Neural cell (in vitro differentiated cells): Measurements from ENCODE around the gene BNIP5. TPM values are rescaled to one million over a fixed set of nuclear protein-coding genes. Genes with fewer than 3 reads are reported as not detected.

Source experiments
- H2AFZ ChIP-seq: fragments of 200-600, 300-800 bp; sonication (generic), shearing (Covaris generic); 2 replicates; pipeline ENCODE4 v1.6.0; 2014; ENCODE audit warnings: low read depth, mild to moderate bottlenecking, antibody characterized with exemption, low read length, moderate library complexity
- H3F3A ChIP-seq: fragments of 200-600 bp; shearing (Covaris generic); 2 replicates; pipeline ENCODE4 v1.6.1; 2016; ENCODE audit warnings: mild to moderate bottlenecking, moderate library complexity, mixed read lengths, antibody characterized with exemption, low read length; ENCODE audit not compliant: insufficient read depth, poor library complexity, severe bottlenecking
- H3K27ac ChIP-seq: fragments of 200-600, 300-800 bp; sonication (generic), shearing (Covaris generic); 2 replicates; pipeline ENCODE4 v1.5.1; 2014; ENCODE audit warnings: mild to moderate bottlenecking, low read length, moderate library complexity
- H3K27me3 ChIP-seq: fragments of 300-800, 200-600 bp; sonication (generic), shearing (Covaris generic); 2 replicates; pipeline ENCODE4 v1.6.0; 2014; ENCODE audit warnings: mild to moderate bottlenecking, low read depth, low read length, moderate library complexity; ENCODE audit not compliant: insufficient read depth
- H3K36me3 ChIP-seq: fragments of 300-800, 200-600 bp; sonication (generic), shearing (Covaris generic); 2 replicates; pipeline ENCODE4 v1.5.1; 2014; ENCODE audit warnings: mild to moderate bottlenecking, antibody characterized with exemption, low read length, moderate library complexity; ENCODE audit not compliant: insufficient read depth
- H3K4me2 ChIP-seq: fragments of 300-800, 200-600 bp; sonication (generic), shearing (Covaris generic); 2 replicates; pipeline ENCODE4 v1.6.0; 2014; ENCODE audit warnings: mild to moderate bottlenecking, low read length
- H3K4me3 ChIP-seq: fragments of 300-800, 200-600 bp; sonication (generic), shearing (Covaris generic); 2 replicates; pipeline ENCODE4 v1.5.1; 2014; ENCODE audit warnings: mild to moderate bottlenecking, low read length, moderate library complexity
- H3K79me2 ChIP-seq: fragments of 200-600 bp; shearing (Covaris generic); replicated peaks from 2 replicates; pipeline ENCODE4 v1.6.0; 2014; ENCODE audit warnings: mild to moderate bottlenecking, low read length, moderate library complexity; ENCODE audit not compliant: insufficient read depth
- H3K9ac ChIP-seq: fragments of 300-800, 200-600 bp; sonication (generic), shearing (Covaris generic); 2 replicates; pipeline ENCODE4 v1.6.1; 2016; ENCODE audit warnings: mild to moderate bottlenecking, low read length, mixed read lengths
- H3K9me2 ChIP-seq: fragments of 200-600 bp; shearing (Covaris generic); 2 replicates; pipeline ENCODE4 v1.6.1; 2016; ENCODE audit warnings: mild to moderate bottlenecking, low read length, mixed read lengths; ENCODE audit not compliant: insufficient read depth
- H3K9me3 ChIP-seq: fragments of 200-600, 300-800 bp; sonication (generic), shearing (Covaris generic); 2 replicates; pipeline ENCODE4 v1.6.1; 2016; ENCODE audit warnings: mild to moderate bottlenecking, mixed run types, low read length, moderate library complexity, mixed read lengths
- H4K20me1 ChIP-seq: fragments of 200-600 bp; shearing (Covaris generic); 2 replicates; pipeline ENCODE4 v1.6.1; 2016; ENCODE audit warnings: mild to moderate bottlenecking, mixed run types; ENCODE audit not compliant: insufficient read depth
- CTCF ChIP-seq: fragments of 450-650 bp; IDR thresholded peaks from 2 replicates; pipeline ENCODE4 v1.5.1; 2014; ENCODE audit warnings: antibody characterized with exemption, mild to moderate bottlenecking, moderate library complexity; ENCODE audit not compliant: poor library complexity, severe bottlenecking
- EP300 ChIP-seq: fragments of 450-650 bp; conservative IDR thresholded peaks from 2 replicates; pipeline ENCODE4 v1.6.1; 2014; ENCODE audit warnings: antibody characterized with exemption, mild to moderate bottlenecking, moderate library complexity; ENCODE audit not compliant: poor library complexity, severe bottlenecking
- EZH2 ChIP-seq: fragments of 200-600, 300-800 bp; shearing (Covaris generic), sonication (generic); IDR thresholded peaks from 2 replicates; pipeline ENCODE4 v1.6.1; 2014; ENCODE audit warnings: antibody characterized with exemption, low read length, borderline replicate concordance, mild to moderate bottlenecking; ENCODE audit not compliant: insufficient read depth, poor library complexity, severe bottlenecking
- MXI1 ChIP-seq: fragments of 450-650 bp; conservative IDR thresholded peaks from 2 replicates; pipeline ENCODE4 v1.6.1; 2014; ENCODE audit warnings: antibody characterized with exemption, mild to moderate bottlenecking; ENCODE audit not compliant: poor library complexity, severe bottlenecking
- POLR2AphosphoS5 ChIP-seq: IDR thresholded peaks from 2 replicates; pipeline ENCODE4 v1.6.1; 2012
- RAD21 ChIP-seq: fragments of 450-650 bp; conservative IDR thresholded peaks from 2 replicates; pipeline ENCODE4 v1.6.1; 2014; ENCODE audit warnings: antibody characterized with exemption, mild to moderate bottlenecking, moderate library complexity
- REST ChIP-seq: IDR thresholded peaks from 2 replicates; pipeline ENCODE4 v1.6.1; 2012; ENCODE audit warnings: borderline replicate concordance
- SMC3 ChIP-seq: fragments of 450-650 bp; conservative IDR thresholded peaks from 2 replicates; pipeline ENCODE4 v1.6.1; 2014; ENCODE audit warnings: antibody characterized with exemption, mild to moderate bottlenecking, moderate library complexity; ENCODE audit not compliant: poor library complexity
- TAF1 ChIP-seq: IDR thresholded peaks from 2 replicates; pipeline ENCODE4 v1.6.1; 2012; ENCODE audit warnings: low read depth
- polyA minus RNA-seq: library from RNA; depleted of rRNA, polyadenylated mRNA; stranded (reverse); fragments of >200 nt; gene quantifications from 2 replicates; pipeline ENCODE4 v1.2.3, GENCODE V29; 2014
- polyA plus RNA-seq: library from polyadenylated mRNA; depleted of rRNA; stranded (reverse); fragments of >200 nt; gene quantifications from 2 replicates; pipeline ENCODE4 v1.2.3, GENCODE V29; 2014

The BNIP5 gene, protein sequence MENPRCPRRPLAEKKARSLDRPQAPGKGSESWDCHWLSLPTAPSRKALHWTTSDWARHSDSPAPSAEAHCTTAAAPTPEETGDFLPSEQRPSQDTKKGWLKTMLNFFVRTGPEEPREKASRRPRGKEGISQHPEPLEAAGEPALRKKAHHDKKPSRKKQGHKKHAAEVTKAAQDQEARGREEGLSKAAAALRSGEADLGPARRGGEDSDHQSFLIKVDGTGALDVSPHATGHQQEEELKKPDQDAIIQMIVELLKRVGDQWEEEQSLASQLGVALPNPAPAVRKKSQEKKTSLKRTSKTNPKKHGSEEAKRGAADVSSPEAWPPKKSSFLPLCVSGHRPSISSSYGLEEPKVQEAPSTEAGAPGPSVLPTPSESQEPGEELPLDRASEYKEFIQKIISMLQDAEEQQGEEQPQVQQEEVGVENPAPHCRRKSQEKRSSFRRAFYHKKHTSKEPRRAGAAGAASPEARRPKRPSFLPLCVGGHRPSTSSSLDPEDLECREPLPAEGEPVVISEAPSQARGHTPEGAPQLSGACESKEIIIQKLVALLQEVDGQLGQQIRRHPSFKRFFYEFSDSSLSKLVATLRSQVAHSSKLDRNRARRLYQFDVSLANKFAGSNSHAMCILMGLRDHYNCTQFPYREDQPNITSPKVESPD
- polyA plus RNA-seq (not detected in 2 replicates), polyA minus RNA-seq (not detected in 2 replicates)

DNA sequence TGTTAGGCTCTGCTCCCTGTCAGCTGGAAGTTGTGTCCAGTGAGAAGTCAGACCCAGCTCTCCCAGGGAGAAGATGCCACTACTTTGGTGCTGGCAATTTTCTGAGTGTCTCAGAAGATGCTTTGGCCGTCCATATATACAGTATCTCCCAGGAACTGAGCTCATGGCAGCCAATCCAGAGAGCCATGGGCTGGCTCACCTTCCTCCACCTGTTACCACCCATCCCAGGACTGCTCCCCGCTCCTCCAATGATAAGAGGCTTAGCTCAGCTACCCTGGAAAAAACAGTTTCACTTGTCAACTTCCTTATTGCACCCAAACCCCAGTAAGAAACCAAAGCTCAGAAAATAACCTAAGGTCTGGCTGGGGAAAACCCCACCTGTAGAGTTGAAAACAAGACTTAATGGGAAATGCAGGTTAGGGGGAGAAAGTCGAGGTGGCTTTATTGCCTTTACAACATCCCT is at the start of gene BNIP5:
Gene BNIP5, minus strand, starts transcription at position 110 of the 463 bp plus-strand sequence. CDS start 6,198 bp downstream, outside the sequence.
- Histone ChIP-seq H4K20me1 (no peaks in the 10 kb centered on the region), H3K27me3 (no peaks in the 10 kb centered on the region), H3K4me3 (no peak within 1 kb of the TSS), H3K36me3 (no peaks in the 10 kb centered on the region), H3K9me3 (no peaks in the 10 kb centered on the region), H3F3A (no peaks in the 10 kb centered on the region), H3K27ac (no peak within 1 kb of the TSS), H2AFZ (no peak within 1 kb of the TSS), H3K9ac (no peak within 1 kb of the TSS), H3K4me2 (no peak within 1 kb of the TSS), H3K9me2 (no peaks in the 10 kb centered on the region), H3K79me2 (no peaks in the 10 kb centered on the region)
- TF ChIP-seq TAF1 (no peak), RAD21 (no peak)

DNA sequence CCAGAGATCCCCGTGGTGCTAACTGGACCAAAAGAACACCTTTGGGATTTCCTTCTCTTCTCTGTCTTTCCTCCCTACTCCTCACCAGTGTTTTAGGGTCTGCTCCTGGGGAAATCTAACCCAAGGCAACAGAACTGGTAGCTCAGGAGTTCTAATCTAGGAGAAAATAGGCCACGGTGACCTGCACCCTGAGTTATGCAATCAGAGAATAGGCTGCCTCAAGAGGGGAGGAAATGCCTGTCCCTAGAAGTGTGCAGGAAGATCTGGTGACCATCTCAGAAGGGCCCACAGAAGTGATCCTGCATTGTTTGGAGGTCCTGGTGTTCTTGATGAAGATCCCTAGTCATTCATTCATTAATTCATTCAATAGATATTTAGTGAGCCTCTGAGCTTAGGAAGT is 47.4 kb upstream of the BNIP5 start:
- Histone ChIP-seq H3K9me3 (no peaks in the 10 kb centered on the region), H4K20me1 (no peaks in the 10 kb centered on the region), H3K4me2 (no peak overlapping the region), H3K79me2 (no peaks in the 10 kb centered on the region), H3K36me3 (no peaks in the 10 kb centered on the region), H3F3A (no peaks in the 10 kb centered on the region), H3K4me3 (no peak overlapping the region), H3K9me2 (no peaks in the 10 kb centered on the region), H2AFZ (no peak overlapping the region), H3K27ac (no peak overlapping the region), H3K27me3 (peaks cover 39% of the 10 kb centered on the region), H3K9ac (no peak overlapping the region)
- TF ChIP-seq EP300 (no peak), POLR2AphosphoS5 (no peak), MXI1 (no peak), EZH2 (no peak), TAF1 (no peak), SMC3 (no peak), RAD21 (no peak), CTCF (no peak), REST (no peak)
